Panc1 (cell line): Measurements from ENCODE around the gene OR2D3.

ENCODE experiments used
- CTCF ChIP-seq: fragments of 450-650 bp; IDR thresholded peaks from 2 replicates; pipeline ENCODE4 v1.5.1; 2017; ENCODE audit warnings: mild to moderate bottlenecking
- POLR2AphosphoS5 ChIP-seq: IDR thresholded peaks from 2 replicates; pipeline ENCODE4 v1.6.1; 2012; ENCODE audit warnings: mild to moderate bottlenecking, low read depth, low read length, moderate library complexity
- SIN3A ChIP-seq: IDR thresholded peaks from 2 replicates; pipeline ENCODE4 v1.6.1; 2012; ENCODE audit warnings: low read depth, mild to moderate bottlenecking, low read length, moderate library complexity, borderline replicate concordance; ENCODE audit not compliant: insufficient read depth
- TCF7L2 ChIP-seq: IDR thresholded peaks from 2 replicates; pipeline ENCODE4 v1.6.1; 2011; ENCODE audit warnings: mild to moderate bottlenecking, low read depth, low read length, inconsistent platforms

GRCh38 chr11:6928916-6929315 is 8.1 kb downstream of the OR2D3 start:
- no peak for TF ChIP-seq CTCF
- TF ChIP-seq TCF7L2 = no peak
- no peak for TF ChIP-seq POLR2AphosphoS5
- TF ChIP-seq SIN3A = no peak
